Measurements from ENCODE around the gene SLC1A2. TPM values are rescaled to one million over a fixed set of nuclear protein-coding genes. Genes with fewer than 3 reads are reported as not detected.
"Not testable (repeated sequence)": the region's sequence is repeated elsewhere in the genome, so short reads cannot be mapped to it uniquely, and the experiment has no call there.

Gene SLC1A2
- total RNA-seq, 1 experiment from 2014 or later: 0.71 TPM

DNA sequence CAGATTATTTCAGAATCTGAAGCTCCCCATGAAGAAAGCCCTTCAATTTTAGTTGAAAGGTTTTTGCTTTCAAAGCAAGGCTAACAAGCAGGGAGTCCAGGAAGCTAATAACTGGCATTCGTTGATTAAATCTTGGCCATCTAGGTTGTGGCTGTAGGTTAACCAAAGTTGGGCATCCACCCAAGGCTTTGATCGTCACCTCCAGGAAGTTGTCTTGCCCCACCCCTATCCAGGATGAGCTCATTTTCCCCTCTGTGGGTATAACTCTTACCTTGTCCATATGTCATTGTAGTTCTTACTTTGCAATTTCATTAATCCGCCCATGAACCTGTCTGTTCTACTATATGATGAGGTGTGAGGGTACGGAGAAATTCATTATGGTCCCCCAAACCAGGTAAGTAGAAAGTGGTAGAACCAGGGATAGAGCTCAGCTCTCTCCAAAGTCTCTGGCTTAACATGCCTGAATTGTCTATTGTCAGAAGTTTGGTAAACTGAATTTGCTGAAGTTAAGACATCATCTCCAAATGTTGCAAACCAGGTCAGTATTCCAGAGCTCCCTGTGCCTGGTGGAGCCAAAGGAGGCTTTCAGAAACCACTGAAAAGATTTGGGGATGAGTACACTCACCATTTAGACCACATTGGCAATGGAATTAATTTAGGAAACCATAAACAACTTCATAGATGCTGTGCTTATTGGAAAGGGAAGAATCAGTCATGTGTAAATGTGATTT, 183.3 kb downstream of the SLC1A2 start:
- in situ Hi-C loops (cut with HindIII; ENCODE audit: low pct_unique_long_range_greater_than_20kb, low sequenced_read_pairs): no loop called here
- no peak for DNase-seq (ENCODE audit: low read depth, low spot score)

DNA sequence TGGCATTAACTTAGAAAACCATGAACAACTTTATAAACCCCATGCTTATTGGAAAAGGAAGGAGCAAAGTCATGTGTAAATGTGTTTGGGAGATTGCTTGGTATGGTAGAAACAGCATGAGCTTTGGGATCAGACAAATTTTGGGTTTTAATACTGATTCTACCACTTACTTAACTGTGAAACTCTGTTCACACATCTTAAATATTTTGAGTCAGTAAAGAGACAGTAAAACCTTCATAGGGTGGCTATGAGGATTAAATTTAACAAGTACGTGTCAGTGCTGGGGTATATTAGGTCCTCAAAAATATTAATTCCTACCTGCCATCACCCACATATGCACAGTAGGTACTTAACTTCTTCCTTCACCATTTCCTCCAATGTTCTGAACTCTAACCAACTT, 183.9 kb downstream of the SLC1A2 start:
- in situ Hi-C loops (cut with HindIII; ENCODE audit: low pct_unique_long_range_greater_than_20kb, low sequenced_read_pairs): no loop called here
- no peak for DNase-seq (ENCODE audit: low read depth, low spot score)

DNA sequence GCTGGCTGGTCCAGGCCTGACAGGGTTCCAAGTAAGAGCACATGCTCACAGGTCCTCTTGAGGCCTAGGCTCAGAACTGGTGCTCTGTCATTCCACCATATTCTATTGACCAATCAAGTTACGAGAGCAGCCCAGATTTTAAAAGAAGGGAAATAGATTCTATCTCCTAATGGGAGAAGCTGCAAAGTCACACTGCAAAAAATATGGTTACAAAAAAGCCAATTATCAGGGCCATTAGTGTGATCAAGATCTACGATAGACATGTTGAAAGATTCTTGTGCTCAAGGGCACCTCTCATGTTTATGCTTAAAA, 184.2 kb downstream of the SLC1A2 start:
- DNase-seq (ENCODE audit: low read depth, low spot score): no peak
- in situ Hi-C loops (cut with HindIII; ENCODE audit: low pct_unique_long_range_greater_than_20kb, low sequenced_read_pairs): no loop called here

DNA sequence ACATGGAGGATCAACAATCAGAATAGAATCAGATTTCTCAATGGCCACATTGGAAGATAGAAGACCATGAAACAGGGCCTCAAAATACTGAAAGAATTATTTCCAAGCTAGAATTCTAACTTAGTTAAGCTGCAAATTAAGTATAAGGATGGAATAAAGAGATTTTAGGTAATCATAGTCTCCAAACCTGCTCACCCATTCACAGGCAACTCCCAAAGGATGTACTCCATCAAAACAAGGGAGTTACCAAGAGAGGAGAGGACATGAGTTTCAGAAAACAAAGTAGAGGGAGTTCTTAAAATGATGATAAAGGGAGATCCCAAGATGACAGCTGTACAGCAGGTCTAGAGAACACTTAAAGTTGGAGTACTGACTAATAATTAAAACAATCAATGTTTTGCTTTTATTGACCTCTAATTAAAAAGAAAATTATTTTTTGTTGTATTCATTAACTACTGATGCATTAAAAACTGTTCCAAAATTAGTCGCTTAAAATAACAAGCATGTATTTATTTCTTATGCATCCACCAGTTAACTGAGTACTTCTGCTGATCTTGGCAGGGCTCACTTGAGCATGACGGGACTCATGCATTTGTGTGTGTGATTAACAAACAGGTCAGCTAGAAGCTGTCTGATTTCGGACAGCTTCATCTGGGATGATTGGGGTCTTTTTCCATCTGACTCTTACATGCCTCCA, 184.8 kb downstream of the SLC1A2 start:
- in situ Hi-C loops (cut with HindIII; ENCODE audit: low pct_unique_long_range_greater_than_20kb, low sequenced_read_pairs): no loop called here
- no peak for DNase-seq (ENCODE audit: low read depth, low spot score)

DNA sequence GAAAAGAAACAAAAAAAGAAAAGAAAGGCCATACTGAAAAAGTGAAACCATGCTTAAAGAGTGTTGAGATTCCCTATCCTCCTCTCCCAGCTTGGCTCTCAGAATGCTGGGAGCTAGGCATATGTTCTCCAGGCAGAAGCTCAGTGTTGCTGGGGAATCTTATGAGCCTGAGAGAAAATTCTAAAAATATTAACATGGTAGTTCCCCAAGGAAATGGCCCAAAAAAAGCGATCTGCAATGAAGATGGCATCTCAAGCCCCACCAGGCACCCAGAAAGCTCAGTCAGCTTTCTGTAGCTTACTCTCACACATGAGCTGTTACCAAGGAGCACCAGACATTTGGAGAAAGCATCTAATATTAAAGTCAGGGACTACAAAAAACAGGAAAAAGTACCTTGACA, 185.8 kb downstream of the SLC1A2 start:
- no peak for DNase-seq (ENCODE audit: low read depth, low spot score)
- in situ Hi-C loops (cut with HindIII; ENCODE audit: low pct_unique_long_range_greater_than_20kb, low sequenced_read_pairs): no loop called here

DNA sequence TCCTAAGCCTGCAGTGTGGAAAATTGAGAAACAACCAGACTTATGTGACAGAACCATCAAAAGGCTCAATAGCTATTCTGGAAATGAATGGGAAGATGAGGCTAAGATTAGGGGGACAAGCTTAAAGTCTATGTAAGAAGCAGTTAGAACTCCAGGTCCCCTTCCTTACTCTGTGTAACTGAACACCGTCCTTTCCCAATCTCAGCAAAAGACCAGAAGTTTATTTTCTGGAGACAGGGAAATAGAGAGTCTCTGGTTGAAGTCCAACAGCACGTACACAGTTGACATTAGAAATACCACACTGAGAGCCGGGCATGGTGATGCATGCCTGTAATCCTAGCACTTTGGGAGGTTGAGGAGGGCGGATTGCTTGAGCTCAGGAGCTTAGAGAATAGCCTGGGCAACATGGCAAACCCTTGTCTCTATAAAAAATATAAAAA, 186.4 kb downstream of the SLC1A2 start:
- no peak for DNase-seq (ENCODE audit: low read depth, low spot score)
- in situ Hi-C loops (cut with HindIII; ENCODE audit: low pct_unique_long_range_greater_than_20kb, low sequenced_read_pairs): no loop called here

DNA sequence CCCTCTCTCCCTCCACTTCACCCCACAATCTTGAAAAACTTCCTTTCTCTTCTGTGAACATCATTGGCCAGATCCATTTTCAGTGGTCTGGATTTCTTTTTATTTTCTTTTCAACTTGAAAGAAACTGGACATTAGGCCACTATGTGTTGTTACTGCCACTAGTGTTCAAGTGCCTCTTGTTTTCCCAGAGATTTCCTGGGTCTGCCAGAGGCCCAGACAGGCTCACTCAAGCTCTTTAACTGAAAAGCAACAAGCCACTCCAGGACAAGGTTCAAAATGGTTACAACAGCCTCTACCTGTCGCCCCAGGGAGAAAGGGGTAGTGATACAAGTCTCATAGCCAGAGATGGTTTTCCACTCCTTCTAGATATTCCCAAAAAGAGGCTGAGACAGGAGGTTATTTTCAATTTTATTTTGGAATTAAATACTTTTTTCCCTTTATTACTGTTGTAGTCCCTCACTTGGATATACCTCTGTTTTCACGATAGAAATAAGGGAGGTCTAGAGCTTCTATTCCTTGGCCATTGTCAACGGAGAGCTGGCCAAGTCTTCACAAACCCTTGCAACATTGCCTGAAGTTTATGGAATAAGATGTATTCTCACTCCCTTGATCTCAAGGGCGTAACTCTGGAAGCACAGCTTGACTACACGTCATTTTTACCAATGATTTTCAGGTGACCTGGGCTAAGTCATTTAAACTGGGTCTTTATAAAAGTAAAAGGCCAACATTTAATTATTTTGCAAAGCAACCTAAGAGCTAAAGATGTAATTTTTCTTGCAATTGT, 188.1 kb downstream of the SLC1A2 start:
- in situ Hi-C loops (cut with HindIII; ENCODE audit: low pct_unique_long_range_greater_than_20kb, low sequenced_read_pairs): no loop called here
- DNase-seq (ENCODE audit: low read depth, low spot score): no peak

DNA sequence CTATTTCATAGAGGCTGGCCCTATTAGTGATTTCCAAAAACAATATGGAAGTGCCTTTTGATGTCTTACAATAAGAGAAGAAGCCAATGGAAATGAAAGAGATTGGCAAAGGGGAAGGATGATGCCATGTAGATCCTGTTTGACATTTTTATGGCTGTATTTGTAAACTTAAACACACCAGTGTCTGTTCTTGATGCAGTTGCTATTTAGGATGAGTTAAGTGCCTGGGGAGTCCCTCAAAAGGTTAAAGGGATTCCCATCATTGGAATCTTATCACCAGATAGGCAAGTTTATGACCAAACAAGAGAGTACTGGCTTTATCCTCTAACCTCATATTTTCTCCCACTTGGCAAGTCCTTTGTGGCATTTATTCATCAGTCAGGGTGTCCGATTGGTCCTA, 189.0 kb downstream of the SLC1A2 start:
- DNase-seq (ENCODE audit: low read depth, low spot score): no peak
- in situ Hi-C loops (cut with HindIII; ENCODE audit: low pct_unique_long_range_greater_than_20kb, low sequenced_read_pairs): no loop called here

DNA sequence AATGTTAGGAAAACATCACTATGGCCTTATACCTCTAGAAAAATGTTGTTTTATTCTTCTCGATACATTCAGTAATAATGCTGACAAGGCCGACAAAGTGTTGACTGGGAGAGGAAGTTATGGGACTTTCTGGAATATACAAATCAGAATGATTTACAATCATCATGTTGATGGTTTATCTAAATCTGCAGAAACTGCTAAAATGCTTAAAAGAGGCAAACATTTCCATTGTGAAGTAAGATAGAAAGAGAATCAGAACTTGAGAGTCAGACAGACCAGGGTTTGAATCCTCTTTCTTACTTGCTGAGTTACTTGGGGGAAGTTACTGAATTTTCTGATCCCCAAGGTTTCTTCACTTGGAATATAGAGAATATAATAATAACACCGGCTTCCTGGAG, 191.0 kb downstream of the SLC1A2 start:
- in situ Hi-C loops (cut with HindIII; ENCODE audit: low pct_unique_long_range_greater_than_20kb, low sequenced_read_pairs): no loop called here
- DNase-seq (ENCODE audit: low read depth, low spot score): no peak

DNA sequence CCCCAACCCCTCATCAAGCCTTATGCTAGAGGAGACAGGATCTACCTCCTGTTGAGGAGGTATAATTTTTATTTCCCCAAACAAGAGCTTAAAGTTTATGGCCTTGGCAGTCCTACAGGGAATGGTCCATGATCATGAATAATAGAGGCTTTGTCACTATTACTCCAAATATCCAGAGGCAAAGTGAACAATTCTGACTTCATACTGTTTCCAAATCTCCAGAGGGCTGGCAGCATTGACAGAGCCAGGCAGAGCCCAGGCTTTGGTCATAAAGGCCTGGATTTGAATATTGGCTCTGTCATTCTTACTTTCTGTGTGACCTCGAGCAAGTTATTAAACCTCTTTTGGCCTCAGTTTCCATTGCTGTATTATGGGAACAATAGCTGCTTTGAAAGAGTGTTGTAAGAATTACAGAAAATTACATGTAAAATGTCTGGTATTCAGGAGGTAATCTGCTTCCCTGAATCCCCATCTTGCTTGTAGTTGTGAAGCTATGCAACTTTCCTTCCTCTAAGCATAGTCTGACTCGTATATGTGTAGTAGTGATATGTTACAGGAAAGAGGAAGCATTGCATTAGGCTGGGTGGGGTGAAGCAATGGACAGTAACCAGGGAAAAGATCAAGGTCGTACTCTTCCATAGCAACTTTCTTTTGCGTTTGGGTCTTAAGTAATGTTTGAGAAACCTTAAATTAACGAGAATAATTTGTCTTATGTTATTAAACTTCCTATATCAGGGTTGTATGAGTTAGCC, 191.6 kb downstream of the SLC1A2 start:
- in situ Hi-C loops (cut with HindIII; ENCODE audit: low pct_unique_long_range_greater_than_20kb, low sequenced_read_pairs): no loop called here
- peak; percentile 77 for DNase-seq (ENCODE audit: low read depth, low spot score)

DNA sequence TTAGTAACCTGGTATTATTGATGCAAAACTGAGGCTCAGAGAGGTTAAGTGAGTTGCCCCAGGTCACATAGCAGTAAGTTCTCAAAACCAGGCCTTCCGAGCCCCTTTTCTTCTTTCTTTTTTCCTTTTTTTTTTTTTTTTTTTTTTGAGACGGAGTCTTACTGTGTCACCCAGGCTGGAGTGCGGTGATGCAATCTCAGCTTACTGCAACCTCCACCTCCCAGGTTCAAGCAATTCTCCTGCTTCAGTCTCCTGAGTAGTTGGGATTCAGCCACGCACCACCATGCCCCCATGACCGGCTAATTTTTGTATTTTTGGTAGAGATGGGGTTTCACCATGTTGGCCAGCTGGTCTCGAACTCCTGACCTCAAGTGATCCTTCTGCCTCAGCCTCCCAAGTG, 192.6 kb downstream of the SLC1A2 start:
- DNase-seq (ENCODE audit: low read depth, low spot score); in situ Hi-C loops (cut with HindIII; ENCODE audit: low pct_unique_long_range_greater_than_20kb, low sequenced_read_pairs): not testable (repeated sequence)

DNA sequence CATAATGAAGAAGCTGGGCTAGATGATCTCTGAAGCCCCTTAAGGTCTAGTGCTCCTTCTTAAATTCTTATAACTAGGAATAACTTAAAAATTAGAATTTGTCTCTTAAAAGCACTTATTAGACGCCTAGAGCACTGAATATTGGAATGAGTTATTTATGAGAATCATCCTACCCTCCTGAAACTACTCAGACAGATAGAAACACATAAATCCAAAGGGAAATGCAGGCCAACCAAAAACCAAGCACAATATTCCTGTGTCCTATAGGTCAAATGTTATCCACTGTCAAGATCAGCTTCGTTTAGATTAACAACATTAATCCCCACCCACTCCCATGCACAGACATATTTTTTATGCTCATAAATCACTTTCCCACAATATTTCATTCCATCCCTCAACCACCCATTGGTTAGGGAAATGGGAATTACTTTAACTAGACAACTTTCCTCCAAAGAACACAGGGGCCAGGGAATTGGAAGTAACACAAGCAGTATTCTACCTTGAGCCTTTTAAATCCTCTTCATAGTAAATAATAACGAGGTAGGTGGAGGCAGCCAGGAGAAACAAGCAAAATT, 193.3 kb downstream of the SLC1A2 start:
- no peak for DNase-seq (ENCODE audit: low read depth, low spot score)
- in situ Hi-C loops (cut with HindIII; ENCODE audit: low pct_unique_long_range_greater_than_20kb, low sequenced_read_pairs): no loop called here

DNA sequence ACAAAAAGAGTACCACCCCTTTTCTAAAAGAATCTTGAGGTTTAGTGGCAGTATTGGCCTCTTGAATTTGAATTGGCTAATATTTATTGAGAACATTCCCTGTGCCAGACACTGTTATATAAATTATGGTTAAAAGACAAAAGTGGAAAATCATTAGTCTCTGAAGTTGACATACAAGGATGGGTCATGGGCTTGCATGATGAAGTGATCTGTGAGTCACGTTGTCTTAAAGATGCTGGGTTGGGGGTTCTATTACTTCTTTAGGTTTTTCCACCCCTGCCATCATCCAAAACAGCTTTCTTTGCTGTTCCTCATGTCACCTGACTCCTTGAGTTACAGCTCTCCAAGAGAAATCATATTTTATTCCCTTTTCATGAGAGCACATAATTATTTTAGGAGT, 195.4 kb downstream of the SLC1A2 start:
- DNase-seq (ENCODE audit: low read depth, low spot score): no peak
- in situ Hi-C loops (cut with HindIII; ENCODE audit: low pct_unique_long_range_greater_than_20kb, low sequenced_read_pairs): no loop called here

DNA sequence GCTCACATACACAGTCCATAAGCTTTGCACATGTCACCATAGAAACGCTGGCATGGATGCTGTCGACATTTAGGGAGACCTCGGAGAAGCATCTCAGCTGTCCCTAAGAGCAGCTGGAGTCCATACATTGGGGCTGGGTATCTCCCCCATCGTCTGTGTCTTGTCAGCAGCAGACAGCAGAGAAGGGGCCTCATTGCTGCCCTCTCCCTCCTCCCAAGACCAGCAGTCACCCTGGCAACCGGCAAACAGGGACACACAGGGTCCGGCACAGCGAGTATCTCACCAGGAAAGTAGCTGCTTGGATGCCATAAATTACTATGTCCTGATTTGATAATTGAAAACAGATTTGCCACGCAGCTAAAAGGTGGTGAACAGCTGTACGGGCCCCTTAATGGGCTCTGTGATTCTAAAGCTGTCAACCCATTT, 196.0 kb downstream of the SLC1A2 start:
- in situ Hi-C loops (cut with HindIII; ENCODE audit: low pct_unique_long_range_greater_than_20kb, low sequenced_read_pairs): no loop called here
- DNase-seq (ENCODE audit: low read depth, low spot score): no peak

DNA sequence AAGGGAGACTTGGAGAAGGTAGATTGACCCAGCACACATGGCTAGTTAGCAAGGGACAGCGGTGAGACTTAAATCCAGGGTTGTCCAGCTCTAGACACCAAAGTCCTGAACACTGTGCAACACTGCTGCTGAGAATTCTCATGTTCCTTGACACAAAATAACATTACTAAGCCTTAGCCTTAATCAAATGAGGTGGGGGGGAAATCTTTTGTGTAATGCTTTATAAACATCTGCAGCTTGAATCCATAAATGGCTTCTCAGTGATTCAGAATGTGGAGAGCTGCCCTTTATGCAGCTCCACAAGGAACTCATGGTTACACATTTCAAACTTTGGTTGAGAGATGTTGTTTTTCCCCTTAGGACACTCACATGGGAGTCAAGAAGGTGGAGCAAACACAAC, 200.4 kb downstream of the SLC1A2 start:
- DNase-seq (ENCODE audit: low read depth, low spot score): no peak
- in situ Hi-C loops (cut with HindIII; ENCODE audit: low pct_unique_long_range_greater_than_20kb, low sequenced_read_pairs): no loop called here

DNA sequence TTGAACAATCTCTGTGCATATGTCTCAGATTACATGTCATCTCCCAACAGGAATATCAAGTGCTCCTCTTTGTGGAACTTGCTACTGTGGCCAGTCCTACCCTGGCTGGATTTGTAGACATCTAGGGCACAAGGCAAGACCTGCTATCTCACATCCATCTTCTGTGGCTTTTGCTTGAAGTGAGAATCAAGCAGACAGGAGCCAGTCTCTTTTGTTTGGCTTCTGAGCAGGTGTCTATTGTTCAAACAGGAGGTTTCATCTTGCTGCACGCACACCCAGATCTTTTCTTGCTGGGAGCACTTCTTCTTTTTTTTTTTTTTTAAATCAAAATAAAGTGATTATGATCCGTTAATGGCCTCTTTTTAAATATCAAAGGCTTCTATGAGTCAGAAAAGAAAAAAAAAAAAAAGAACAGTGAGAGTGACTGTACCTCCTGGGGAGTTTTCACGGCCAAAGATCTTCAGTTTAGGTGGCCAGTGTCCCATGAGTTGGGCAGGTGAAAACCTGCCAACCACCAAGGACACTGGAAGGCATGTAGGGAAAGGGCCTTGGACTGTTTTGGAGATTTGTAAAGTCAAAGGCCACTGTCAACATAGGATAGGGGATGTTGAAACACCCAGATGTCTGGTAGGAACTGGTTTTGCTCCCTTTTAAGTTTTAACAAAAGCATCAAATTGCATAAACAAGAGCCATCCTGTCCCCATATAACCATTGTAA, 202.2 kb downstream of the SLC1A2 start:
- DNase-seq (ENCODE audit: low read depth, low spot score): no peak
- in situ Hi-C loops (cut with HindIII; ENCODE audit: low pct_unique_long_range_greater_than_20kb, low sequenced_read_pairs): no loop called here

DNA sequence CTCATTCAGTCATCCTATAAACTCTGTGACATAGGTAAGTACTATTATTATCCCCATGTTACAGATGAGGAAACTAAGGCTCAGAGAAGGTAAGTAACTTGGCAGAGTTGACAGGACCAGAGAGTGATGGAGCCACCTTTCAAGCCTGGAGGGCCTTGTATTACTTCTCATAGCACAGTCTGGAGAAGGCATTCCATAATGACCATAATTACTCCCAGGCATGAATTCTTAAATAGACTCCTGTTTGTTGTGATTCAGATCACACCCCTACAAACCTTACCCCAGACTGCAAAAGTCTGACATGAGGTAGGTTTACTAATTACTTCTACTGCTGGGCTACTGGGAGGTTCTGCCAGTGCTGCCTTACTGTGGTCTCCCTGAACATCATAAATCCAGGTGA, 203.4 kb downstream of the SLC1A2 start:
- DNase-seq (ENCODE audit: low read depth, low spot score): no peak

More for the DNA sequence above, 203.4 kb downstream of the SLC1A2 start:
- in situ Hi-C loops (cut with HindIII; ENCODE audit: low pct_unique_long_range_greater_than_20kb, low sequenced_read_pairs): no loop called here
